Superior temporal gyrus (tissue), 1 donor: Measurements from ENCODE around the gene NUDT4B.
"Not testable (repeated sequence)": the region's sequence is repeated elsewhere in the genome, so short reads cannot be mapped to it uniquely, and the experiment has no call there.

ENCODE experiments used
- DNase-seq: peaks from one replicate; pipeline ENCODE4 v3.0.0-alpha.2; 2016; ENCODE audit errors: extremely low spot score

NUDT4B gene

DNA sequence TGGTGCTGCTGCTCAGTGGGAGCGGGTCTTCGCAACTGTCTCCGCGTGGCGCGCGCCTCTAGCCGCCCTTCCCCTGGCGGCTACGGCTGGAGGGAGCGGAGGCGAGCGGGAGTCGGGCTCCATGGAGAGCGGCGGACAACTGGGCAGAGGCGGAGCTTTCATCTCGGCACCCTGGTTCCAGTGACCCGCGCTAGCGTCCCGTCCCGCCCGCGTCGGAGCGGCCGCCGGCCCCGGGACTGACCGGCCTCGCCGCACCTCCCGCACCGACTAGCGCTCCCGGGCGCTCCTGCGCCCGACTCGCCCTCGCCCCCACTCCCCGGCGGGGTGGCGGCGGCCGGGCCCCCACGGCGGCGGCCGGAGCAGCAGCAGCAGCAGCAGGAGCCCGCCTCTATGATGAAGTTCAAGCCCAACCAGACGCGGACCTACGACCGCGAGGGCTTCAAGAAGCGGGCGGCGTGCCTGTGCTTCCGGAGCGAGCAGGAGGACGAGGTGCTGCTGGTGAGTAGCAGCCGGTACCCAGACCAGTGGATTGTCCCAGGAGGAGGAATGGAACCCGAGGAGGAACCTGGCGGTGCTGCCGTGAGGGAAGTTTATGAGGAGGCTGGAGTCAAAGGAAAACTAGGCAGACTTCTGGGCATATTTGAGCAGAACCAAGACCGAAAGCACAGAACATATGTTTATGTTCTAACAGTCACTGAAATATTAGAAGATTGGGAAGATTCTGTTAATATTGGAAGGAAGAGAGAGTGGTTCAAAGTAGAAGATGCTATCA is at the start of gene NUDT4B:
Gene NUDT4B (plus strand): TSS at position 212 of the 772 bp plus-strand sequence. CDS start 179 bp downstream, at position 391.
- DNase-seq: not testable (repeated sequence)

DNA sequence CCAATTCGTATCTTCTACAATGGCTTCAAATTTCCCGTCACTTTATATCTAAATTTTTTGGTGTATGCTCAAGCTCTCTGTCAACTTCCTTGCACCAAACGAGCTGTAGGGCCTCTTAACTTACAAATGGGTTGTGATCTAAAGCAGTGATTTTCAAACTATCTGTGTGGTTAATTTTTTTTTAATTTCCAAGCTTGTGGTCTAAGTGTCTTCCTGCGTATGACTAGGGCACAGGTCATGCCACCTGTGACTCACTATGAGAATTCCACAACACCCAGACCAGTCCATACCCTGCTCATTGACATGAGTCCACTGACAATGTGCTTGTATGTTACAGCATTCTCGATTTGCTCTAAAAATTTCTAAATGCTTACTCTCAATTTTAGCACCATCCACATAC is 49.2 kb upstream of the NUDT4B start:
- not testable (repeated sequence) for DNase-seq

DNA sequence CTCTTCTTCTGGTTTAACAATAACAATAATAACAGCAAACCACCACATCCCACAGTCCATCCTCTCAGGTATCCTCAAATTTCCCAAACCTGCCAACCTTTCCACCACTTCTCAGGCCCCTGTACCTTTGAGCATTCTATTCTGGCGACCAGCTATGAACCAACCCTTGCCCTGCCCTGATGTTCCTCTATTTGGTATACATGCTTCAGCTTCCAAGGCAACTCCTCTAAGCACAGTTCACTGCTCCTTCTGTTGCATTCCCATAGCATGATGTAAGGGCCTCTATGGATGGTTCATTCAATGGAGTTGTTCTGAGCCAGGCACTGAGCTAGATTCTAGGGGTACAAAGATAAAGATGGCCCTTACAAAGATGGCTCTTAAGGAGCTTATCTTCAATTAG is 46.3 kb upstream of the NUDT4B start:
- not testable (repeated sequence) for DNase-seq

DNA sequence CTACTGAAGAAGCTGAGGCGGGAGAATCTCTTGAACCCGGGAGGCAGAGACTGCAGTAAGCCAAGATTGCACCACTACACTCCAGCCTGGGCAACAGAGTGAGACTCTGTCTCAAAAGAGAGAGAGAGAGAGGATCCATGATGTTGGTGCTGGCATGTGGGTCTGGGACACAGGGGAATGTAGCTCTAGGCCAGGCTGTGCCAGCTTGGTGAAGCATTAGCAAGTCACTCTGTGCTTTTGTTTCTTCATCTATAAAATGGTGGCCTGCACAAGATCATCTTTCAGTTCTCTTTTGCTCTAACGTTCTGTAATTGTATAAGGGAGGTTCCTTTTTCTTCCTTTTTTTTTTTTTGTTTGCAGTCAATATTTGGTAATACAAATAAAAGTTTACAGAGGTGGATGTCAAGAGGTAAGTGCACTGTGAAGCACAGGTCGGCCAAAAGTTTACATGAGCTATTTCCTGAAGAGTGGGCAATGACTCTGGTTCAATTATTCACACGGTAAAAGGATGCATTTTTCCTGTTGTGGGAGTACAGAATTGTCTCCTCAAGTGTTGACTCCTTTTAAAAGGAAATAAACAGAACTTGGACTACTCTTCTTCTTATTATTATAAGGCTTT is 44.5 kb upstream of the NUDT4B start:
- DNase-seq: not testable (repeated sequence)

DNA sequence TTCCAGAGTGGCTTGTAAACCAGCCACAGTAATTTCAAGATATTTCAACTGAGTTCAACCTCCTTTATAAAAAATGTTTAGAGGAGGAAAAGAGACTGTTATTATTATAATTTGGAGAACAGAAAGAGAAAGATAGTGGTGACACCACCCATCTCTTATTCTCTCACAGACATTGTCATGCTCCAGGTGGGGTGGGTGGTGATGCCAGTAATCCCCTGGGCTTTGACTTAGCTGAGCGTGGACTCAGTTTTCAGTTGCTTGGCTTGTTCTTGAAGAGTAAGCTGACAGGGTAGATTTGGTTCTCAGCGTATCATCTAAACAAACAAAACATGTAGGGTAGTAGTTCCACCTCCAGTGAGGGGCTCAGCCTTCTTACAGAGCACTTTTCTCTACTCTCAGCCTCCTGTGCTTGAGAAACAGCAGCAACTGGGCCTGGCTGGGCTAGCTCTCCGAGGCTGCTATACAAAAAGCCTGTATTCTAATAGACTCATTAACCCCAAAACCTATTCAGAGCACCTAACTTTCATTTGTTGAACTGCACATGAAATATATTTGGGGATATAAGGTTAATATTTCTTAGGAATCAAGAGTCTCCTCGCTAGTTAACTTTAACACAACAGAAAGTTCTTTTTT is 43.1 kb upstream of the NUDT4B start:
- not testable (repeated sequence) for DNase-seq

DNA sequence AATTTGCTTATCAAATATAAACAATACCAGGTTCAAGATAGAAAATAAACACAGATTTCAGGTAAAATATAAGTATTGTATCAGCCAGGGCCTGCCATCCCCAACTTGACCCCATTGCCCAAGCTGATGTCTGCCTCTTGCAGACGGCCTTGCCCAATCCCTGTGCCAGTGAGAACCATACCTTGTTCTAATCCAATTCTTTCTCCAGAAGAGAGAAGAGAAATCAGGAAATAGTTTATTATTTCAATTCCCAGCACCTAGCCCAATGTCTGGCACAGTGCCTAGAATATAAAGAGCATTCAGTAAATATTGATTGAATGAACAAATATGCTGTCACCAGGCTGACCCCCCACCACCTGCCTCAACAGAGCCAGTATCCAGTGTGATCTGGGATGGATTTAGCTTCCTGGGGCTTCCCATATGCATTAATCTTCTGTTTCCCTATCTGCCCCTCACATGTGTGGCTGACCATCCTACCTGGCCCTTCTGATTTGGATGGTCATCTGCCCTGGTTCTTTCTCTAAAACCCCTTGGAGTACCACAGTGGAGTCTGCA is 39.7 kb upstream of the NUDT4B start:
- not testable (repeated sequence) for DNase-seq

DNA sequence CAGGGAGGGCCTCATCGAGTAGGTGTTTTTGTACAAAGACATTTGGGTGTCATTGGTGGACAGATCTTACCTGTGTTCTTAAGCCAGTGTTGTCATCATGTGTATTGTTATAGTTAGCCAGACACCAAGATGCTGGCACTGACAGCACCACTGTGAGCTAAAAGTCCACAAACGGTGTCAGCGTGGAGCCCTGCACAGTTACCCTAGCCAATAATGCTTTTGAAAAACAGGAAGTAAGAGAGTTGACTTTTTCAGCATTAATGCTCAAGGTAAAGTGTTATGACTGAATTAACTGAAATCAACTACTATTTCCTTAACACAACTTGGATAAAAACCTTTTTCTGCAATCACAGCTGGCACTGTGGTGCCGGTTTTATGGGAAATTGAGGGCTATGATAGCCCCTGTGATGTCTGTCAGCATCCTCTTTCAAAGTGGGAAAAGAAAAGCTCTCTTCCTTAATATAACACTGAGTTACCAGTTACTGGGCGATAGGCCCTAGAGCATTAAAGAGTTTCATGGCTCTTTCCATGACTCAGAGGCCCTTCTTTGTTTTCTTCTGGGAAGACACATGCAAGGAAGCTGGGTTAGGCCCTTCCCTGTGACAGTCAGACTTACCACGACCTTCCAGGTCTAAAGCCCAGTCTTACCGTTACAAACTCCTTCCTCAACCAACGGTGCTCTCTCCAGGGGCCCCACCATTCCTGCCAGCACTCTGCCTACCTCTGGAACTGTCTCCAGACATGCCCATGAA is 37.6 kb upstream of the NUDT4B start:
- not testable (repeated sequence) for DNase-seq

DNA sequence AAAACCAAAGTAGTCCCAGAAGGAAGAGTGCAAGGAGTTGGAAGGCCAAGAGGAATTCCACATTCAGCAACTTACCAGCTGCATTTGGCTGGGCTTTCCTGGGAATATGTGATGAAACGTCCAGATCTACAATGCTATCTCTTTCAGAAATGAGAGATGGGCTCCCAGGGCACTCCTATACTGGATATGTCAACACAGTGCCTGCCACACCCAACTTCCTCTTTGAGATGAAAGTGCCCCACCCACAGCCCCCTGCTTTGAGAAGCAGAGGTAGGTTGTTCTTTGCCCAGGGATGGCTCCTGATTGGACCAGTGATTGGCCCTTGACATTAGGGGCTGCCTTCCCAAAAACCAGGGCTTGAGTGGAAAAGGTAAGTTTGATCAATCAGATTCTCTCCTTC is 36.2 kb upstream of the NUDT4B start:
- DNase-seq: not testable (repeated sequence)

DNA sequence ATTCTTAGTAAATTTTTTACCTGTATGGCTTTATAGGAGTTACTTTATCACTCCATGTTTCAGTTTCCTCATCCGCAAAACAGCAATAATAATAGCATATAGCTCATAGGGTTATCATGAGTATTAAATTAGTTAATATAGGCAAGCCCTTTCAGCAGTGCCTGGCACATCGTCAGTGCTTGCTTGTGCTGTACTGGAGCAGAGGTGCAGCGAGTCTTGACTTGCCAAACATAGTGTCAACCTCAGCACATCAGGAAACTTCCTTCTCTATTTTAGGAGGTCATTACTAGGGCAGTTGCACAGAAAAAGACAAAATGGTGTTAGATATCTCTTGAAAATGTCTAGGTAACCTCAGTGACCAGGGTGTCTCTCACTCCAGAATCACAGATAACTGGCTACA is 33.1 kb upstream of the NUDT4B start:
- not testable (repeated sequence) for DNase-seq

DNA sequence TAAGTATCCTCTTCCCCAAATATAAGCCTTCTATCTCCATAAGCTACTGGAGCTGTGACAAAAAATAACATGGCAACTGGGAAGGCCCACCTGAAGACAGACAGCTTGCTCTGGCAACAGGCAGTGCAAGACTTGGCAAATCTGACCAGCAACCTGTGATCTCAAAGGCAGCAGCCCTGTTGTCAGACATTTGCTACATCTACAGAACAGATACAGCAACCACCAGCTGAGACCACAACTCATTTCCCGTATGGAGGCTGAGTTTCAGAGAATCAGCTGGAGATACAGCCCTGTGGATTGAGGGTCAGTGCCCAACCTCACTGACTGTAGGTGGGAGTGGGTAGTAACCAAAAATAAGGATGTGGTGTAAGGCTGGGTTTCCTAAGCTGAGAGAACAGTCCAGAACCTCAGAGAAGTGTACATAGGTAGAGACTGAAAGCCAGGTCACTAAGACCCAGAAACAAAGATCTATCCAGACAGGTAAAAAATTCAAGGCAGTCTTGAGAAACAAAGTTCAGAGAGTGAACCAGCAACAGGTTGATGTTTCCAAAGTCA is 31.5 kb upstream of the NUDT4B start:
- not testable (repeated sequence) for DNase-seq

DNA sequence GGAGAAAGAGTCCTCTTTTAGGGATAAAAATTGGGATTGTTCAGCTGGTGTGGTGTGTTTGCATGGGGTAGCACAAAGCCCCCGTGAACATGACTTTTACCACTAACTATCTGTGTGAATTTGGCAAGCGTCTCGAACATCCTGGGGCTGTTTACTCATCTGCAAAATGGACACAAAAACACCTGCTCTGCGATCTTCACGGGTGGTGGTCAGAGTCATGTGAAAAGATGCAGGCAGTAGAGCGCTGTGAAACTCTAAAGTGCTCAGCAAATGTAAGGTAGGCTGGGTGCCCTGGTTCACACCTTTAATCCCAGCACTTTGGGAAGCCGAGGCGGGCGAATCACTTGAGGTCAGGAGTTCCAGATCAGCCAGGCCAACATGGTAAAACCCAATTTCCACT is 27.7 kb upstream of the NUDT4B start:
- DNase-seq: not testable (repeated sequence)

DNA sequence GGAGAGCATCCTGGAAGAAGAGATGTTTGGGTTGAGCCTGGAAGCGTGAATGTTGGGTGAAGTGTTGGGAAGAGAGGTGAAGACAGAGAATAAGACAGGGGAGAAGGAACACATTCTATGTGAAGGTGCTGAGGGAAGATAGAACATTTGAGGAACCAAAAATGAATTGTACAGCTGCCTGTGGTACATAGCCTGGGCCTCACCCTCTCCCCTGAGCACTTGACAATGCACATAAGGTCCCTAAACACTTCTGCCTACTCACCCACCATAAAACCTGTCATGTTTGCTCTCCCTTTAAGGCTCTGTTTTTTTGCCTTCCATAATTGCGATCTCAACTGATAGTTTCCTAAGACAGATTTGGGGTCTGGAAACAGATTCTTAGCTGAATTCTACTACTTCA is 25.8 kb upstream of the NUDT4B start:
- not testable (repeated sequence) for DNase-seq

DNA sequence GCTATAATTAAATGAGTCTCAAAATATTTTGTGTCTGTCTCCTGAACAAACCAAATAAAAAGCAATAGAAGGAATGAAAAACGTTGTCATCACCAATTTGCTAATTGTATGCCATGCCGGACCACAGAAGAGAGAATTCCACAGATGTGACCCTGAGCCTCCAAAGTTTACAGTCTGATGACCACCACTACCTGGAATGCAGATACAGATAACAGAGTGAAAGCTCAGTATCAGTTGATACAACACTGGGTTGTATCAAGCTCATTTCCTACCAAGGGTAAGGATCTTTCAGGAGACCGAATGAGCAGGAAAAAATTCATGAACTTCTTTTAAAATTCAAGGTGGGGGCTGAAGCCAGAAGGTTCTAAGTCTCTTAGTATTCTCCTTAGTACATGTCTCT is 25.1 kb upstream of the NUDT4B start:
- DNase-seq: not testable (repeated sequence)

DNA sequence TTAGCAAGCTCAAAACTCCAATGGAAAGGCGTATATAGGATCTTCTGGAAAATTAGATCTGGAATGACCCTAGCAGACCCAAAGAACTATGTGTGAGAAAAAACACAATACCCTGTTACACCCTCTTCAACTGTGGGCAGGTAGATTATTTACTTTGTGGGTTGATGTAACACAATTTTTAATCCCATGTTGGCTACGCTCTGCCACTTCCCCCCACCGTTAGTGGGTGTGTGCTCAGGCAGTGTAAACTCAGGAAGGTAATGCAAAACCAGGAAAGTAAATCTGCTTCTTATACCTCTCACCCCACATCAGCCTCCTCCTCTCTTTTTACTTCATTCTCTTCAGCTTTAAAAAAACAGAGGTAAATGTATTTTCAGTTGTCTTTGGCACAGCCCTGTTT is 23.7 kb upstream of the NUDT4B start:
- not testable (repeated sequence) for DNase-seq

DNA sequence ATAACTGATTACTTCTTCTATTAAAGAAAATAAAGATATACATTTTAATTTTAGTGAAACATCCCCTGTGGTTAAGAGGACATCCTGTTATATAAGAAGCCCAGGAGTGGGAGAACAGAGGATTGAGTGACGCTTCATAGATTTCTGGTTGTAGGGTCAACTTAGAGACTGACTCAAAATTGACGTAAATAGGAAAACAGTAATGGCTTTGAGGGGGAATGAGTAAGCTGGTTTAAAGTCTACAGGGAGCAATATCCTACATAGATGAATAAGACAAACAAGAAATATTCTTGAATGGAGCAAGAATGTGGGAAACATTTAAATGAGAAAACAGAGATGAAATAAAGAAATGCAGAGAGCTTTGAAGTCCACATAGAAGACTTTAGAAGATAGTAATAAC is 20.7 kb upstream of the NUDT4B start:
- DNase-seq: not testable (repeated sequence)

DNA sequence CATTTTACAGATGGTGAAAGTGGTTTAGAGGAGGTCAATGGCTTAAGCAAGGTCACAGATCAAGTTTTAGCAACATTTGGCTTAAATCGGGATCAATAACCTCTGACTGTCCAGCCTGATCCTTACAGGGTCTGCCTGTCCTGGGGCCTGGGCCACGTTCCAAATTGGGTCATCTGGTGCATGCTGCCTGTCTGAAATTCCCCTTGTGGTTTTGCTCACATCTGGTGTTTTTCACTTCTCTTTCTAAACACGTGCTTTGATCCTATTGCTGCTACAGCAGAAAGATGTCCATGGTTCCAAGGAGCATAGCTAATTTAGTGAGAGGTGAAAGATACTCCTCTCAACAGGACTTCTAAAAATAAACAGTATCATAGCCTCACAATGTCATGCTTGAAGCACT is 19.4 kb upstream of the NUDT4B start:
- not testable (repeated sequence) for DNase-seq

DNA sequence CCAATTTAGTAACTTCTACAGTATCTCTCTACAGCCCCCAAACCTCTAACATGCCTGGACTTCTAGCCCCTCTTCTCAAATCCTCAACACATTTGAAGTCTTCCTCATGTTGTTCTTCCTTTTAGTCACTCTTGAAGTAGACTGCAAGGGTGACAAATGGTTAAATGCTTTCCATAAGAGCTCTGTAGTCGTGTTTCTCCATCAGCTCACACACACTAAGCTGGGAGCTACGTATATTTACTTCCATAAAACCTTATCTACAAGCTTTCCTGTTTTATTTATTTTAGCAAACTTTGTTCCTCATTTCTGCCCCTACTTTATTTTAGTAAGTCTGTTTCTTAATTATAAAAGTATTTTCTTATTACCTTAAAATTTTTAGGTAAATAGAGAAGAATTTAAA is 19.0 kb upstream of the NUDT4B start:
- not testable (repeated sequence) for DNase-seq

DNA sequence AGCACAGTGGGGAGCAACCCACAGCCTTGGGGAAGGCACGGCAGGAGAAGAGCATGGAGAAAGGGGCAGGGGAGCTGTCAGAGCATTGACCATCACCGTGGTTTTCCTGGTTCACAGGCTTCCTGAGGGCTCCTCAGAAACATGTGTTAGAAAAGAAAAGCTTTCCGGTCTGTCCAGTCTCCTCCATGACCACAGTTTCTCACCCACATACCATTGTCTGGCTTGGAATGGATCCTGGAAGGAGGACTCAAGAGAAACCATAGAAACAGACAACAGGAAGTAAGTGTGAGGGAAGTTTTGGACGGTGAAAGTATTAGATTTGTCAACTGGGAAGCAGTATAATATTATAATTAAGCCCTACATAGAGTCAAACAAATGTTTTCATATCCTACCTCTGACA is 16.3 kb upstream of the NUDT4B start:
- not testable (repeated sequence) for DNase-seq

DNA sequence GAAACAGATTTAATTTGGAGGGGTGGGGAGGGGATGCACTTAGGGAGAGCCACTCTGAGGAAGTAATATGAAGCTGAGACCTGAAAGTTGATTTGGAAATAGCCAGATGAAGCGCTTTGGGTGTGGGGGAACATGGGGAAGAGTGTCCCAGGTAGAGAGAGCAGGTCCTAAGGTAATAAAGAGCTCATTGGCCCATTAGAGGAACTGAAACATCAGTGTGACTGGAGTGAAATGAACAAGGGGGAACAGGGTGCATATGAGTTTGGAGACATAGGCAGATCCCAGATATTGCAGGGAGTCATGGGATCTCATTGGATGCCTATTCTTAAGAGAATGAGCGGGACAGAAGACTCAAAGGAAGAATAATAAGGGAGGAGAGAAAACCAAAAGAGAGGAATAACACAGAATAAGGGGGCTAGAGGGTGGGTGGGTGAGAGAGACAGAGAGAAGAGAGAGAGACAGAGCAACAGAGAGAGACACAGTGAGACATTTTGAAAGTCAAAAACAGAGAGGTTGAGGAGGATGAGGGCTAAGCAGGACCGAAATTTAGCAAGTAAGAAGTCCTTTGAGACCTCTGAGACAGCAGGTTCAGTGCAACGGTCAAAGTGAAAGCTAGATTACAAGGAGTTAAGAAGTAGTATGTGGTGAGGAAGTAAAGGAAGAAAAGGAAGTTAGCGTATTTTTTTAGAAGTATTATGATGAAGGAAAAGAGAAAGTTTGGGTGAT is 14.8 kb upstream of the NUDT4B start:
- not testable (repeated sequence) for DNase-seq

DNA sequence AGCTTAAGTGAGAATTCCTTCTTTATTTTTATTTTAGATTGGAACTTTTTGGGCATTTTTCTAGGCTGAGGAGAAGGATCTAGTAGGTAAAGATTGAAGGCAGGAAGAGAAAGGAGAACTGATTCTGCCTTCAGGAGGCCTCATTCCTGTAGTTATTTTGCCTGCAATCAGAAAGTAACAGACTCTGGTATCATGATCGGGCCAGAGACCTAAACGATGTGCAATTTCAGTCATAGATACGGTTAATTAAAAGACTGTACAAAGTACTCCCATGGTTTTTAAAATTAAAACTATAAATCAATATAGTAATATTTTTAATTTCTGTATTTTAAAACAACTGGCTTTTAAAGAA is 14.3 kb upstream of the NUDT4B start:
- DNase-seq: not testable (repeated sequence)

DNA sequence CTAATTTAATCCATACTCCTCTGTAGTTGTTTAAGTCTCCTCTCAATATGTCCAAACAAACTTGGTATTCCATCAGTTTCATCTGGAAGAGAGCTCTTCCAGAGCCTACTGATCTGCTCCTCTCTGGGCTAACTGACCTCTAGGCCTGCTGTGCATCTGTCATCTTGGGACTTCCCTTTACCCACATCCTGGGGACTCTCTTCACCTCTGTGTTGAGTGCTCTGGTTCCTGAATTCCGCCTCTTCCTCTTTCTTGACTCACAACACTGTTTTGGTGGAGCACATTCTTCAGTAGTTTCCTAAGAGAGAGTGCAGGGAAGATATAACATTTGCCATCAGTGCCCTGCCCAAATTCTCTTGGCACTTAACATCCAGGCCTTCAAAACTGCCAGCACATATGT is 13.0 kb upstream of the NUDT4B start:
- DNase-seq: not testable (repeated sequence)
